Upper lobe of left lung (tissue), 6 donors: Measurements from ENCODE around the gene RERE. TPM values are rescaled to one million over a fixed set of nuclear protein-coding genes. Genes with fewer than 3 reads are reported as not detected.
A peak's percentile ranks its signal among the peaks of the same experiment; 100 is the strongest.

Experiments
- ATAC-seq, 2 donors: fragments of 200-7000 bp; cut with Tn5 transposase; one replicate each; pipeline ENCODE4 v1.9.1; 2022; ENCODE audit warnings: mild to moderate bottlenecking in 2 of 2, moderate library complexity in 2 of 2; ENCODE audit not compliant: low FRiP score in 2 of 2
- DNase-seq, 2 donors: peaks; one replicate each; pipeline ENCODE4 v3.0.0-alpha.2; 2019 to 2020
- H3K27ac ChIP-seq, 4 donors: fragments of 200-600 bp; sonication (generic); one replicate each; pipeline ENCODE4 v1.5.1; 2016 to 2019
- H3K27me3 ChIP-seq, 4 donors: fragments of 200-600 bp; sonication (generic); one replicate each; pipeline ENCODE4 v1.5.1; 2017 to 2019
- H3K36me3 ChIP-seq, 4 donors: fragments of 200-600 bp; sonication (generic); one replicate each; pipeline ENCODE4 v1.5.1; 2016 to 2019
- H3K4me1 ChIP-seq, 4 donors: fragments of 200-600 bp; sonication (generic); one replicate each; pipeline ENCODE4 v1.5.1; 2018 to 2019
- H3K4me3 ChIP-seq, 4 donors: fragments of 200-600 bp; sonication (generic); one replicate each; pipeline ENCODE4 v1.5.1; 2017 to 2019; ENCODE audit warnings: mild to moderate bottlenecking in 2 of 4, moderate library complexity in 1 of 4
- H3K9me3 ChIP-seq, 4 donors: fragments of 200-600 bp; sonication (generic); one replicate each; pipeline ENCODE4 v1.5.1; 2018 to 2019
- EP300 ChIP-seq, 4 donors: sonication (generic); formaldehyde crosslinking; IDR thresholded peaks; one replicate each; pipeline ENCODE4 v1.5.1; 2017; ENCODE audit warnings: antibody characterized with exemption in 4 of 4, control low read depth in 2 of 4
- POLR2A ChIP-seq, 4 donors: fragments of 450-650 bp; IDR thresholded peaks; one replicate each; pipeline ENCODE4 v1.5.1; 2016 to 2017; ENCODE audit warnings: antibody characterized with exemption in 4 of 4, mild to moderate bottlenecking in 2 of 4
- POLR2AphosphoS5 ChIP-seq, 2 donors: sonication (generic); formaldehyde crosslinking; IDR thresholded peaks; one replicate each; pipeline ENCODE4 v1.5.1; 2017; ENCODE audit warnings: antibody characterized with exemption in 2 of 2
- WGBS, 2 donors: methylation state at CpG; one replicate each; pipeline ENCODE4 v1.1.5; 2017 to 2018; 5-methylcytosine and 5-hydroxymethylcytosine counted together
- total RNA-seq, 6 donors: library from RNA; depleted of rRNA in 4 of 6; stranded (reverse); fragments of >200 nt in 4 of 6; gene quantifications; one replicate each; pipeline versions ENCODE4 v1.1.0 to v1.2.1, GENCODE V29; 2016 to 2021
- TF ChIP-seq, protein P1 (sequence below), 6 experiments: fragments of 450-650 bp in 4 of 6; fragments of 200-600 bp in 2 of 6; sonication (generic) in 2 of 6; IDR thresholded peaks; one replicate each; pipeline ENCODE4 v1.5.1; 2016 to 2019; ENCODE audit warnings: antibody characterized with exemption in 6 of 6
- donor health status: DM: no; HTN: no; CAD: no; lungs with moderate emphysema.
- donor health status: DM: no; HTN: yes; CAD: no; lungs with severe emphysema.

RERE gene
- total RNA-seq, 6 donors from 2014 or later, result 75.5 to 222 (median 104) TPM

DNA sequence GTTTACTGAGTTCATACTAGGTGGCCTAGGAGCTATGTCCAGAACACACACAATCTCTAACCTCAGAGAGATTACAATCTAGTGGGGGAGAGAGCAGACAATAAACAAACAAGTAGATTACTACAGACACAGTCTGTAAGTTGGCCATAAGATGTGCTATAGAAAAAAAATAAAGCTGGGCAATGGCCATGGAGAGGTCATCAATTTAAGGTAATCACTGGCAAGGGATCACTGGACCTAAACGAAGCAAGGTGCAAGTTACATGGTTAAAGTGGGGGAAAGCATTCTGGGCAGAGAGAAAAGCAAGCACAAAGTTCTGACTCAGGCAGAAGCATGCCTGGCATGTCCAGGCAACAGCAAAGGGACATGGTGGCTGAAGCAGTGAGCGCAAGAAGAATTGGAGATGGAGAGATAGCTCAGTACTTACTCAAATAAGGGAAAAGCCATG is 147.0 kb downstream of the RERE start:
- 61 to 81% methylated on average over 2 of the region's 2 CpGs for WGBS, 2 donors
- no peaks in the 10 kb centered on the region for H3K36me3 ChIP-seq
- no peaks in the 10 kb centered on the region for H3K9me3 ChIP-seq
- no peak overlapping the region for H3K4me3 ChIP-seq
- no peak for ATAC-seq
- TF ChIP-seq POLR2A (IDR thresholded peaks at IDR 0.05) (no peak), POLR2AphosphoS5 (IDR thresholded peaks at IDR 0.05) (no peak), EP300 (IDR thresholded peaks at IDR 0.05) (no peak)
- TF ChIP-seq, protein P1, sequence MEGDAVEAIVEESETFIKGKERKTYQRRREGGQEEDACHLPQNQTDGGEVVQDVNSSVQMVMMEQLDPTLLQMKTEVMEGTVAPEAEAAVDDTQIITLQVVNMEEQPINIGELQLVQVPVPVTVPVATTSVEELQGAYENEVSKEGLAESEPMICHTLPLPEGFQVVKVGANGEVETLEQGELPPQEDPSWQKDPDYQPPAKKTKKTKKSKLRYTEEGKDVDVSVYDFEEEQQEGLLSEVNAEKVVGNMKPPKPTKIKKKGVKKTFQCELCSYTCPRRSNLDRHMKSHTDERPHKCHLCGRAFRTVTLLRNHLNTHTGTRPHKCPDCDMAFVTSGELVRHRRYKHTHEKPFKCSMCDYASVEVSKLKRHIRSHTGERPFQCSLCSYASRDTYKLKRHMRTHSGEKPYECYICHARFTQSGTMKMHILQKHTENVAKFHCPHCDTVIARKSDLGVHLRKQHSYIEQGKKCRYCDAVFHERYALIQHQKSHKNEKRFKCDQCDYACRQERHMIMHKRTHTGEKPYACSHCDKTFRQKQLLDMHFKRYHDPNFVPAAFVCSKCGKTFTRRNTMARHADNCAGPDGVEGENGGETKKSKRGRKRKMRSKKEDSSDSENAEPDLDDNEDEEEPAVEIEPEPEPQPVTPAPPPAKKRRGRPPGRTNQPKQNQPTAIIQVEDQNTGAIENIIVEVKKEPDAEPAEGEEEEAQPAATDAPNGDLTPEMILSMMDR (IDR thresholded peaks at IDR 0.05), result no peak
- DNase-seq, result no peak
- no peaks in the 10 kb centered on the region for H3K27me3 ChIP-seq
- H3K27ac ChIP-seq, result peak overlapping the region in 1 of 4 donors; percentile 18
- H3K4me1 ChIP-seq, result peaks cover 25 to 58% (median 44%) of the 10 kb centered on the region in 4 donors

DNA sequence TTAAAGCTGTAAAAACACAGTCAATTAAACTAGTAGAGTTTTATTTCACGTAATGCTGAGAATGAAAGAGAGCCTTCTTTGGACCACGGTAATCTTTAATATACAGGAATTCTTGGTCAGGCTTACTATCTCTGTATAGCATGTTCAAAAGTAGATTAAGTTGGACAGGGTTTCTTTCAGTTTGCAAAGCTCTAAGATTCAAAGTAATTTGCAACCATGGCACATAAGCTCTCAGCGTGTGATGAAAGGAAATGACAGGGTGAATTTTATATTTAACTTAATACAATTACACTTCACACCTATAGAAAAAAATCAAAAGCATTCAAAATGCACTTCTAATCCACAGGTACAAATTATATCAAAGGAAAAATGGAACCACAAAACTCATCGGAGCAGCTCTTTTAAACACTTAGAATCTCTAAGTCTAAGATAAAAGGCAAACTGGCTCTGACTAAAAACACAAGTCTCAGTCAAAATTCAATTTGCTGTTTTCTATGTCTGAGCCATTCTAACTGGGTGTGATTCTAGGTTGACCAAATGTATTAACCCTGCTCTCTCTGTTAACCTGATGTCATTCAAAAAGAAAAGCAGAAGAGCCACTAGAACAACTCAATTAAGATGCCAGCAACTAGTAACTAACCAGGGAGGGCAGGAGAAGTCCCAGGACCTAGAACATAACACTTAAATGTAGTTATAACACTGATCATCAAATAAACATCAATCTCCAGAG is 147.7 kb downstream of the RERE start:
- TF ChIP-seq, protein P1 (IDR thresholded peaks at IDR 0.05), result no peak
- TF ChIP-seq EP300 (IDR thresholded peaks at IDR 0.05) (no peak), POLR2AphosphoS5 (IDR thresholded peaks at IDR 0.05) (no peak), POLR2A (IDR thresholded peaks at IDR 0.05) (no peak)
- H3K9me3 ChIP-seq, result no peaks in the 10 kb centered on the region
- H3K27me3 ChIP-seq, result no peaks in the 10 kb centered on the region
- DNase-seq, result no peak
- no peaks in the 10 kb centered on the region for H3K36me3 ChIP-seq
- 61 to 67% methylated on average over 4 of the region's 4 CpGs for WGBS, 2 donors
- H3K4me1 ChIP-seq, result peaks cover 31 to 63% (median 49%) of the 10 kb centered on the region in 4 donors
- H3K27ac ChIP-seq, result peak overlapping the region in 1 of 4 donors; percentile 18
- ATAC-seq, result no peak
- no peak overlapping the region for H3K4me3 ChIP-seq

DNA sequence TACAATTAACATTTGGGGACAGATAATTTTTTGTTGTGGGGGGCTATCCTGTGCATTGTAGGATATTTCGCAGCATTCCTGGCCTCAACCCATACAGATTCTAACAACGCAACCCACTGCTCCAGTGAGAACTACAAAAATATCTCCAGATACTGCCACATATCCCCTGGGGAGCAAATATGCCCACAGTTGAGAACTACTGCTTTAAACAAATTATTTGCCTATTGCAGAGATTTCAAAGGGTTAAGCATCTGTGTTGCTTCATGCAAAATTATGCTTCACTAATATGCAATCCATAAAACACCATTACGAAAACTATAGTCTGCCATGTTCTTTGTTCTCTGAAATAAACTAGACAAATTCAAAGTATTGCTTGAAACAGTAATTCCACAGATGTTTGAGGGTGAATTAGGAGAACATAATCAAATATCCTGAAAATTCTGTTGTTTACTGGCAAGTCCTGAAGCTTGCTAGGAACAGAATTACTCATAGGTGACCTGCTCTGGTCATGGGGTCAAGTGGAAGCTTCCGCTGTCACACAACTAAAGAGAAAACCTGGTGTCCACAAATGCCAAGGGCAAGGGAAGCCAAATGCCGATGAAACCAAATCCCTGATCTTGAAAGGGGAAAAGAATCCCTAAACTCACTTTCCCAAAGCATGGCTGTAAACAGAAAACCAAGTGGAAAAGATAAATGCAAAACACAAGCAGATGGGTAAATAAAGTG is 149.4 kb downstream of the RERE start:
- DNase-seq, result peak in 1 of 2 donors; percentile 44
- Histone ChIP-seq H3K27ac (no peak overlapping the region), H3K4me3 (no peak overlapping the region), H3K27me3 (no peaks in the 10 kb centered on the region), H3K4me1 (peaks cover 47 to 75% (median 62%) of the 10 kb centered on the region in 4 donors), H3K9me3 (no peaks in the 10 kb centered on the region), H3K36me3 (no peaks in the 10 kb centered on the region)
- 76 to 78% methylated on average over 5 of the region's 5 CpGs for WGBS, 2 donors
- no peak for ATAC-seq
- TF ChIP-seq EP300 (IDR thresholded peaks at IDR 0.05) (no peak), POLR2AphosphoS5 (IDR thresholded peaks at IDR 0.05) (peak in 1 of 2 donors; percentile 42)

GRCh38 chr1:8666389-8667167 is 150.9 kb downstream of the RERE start:
- Histone ChIP-seq H3K36me3 (no peaks in the 10 kb centered on the region), H3K9me3 (no peaks in the 10 kb centered on the region), H3K4me3 (no peak overlapping the region), H3K4me1 (peaks cover 52 to 87% (median 74%) of the 10 kb centered on the region in 4 donors), H3K27me3 (no peaks in the 10 kb centered on the region), H3K27ac (no peak overlapping the region)
- no peak for TF ChIP-seq POLR2A (IDR thresholded peaks at IDR 0.05)
- no peak for TF ChIP-seq EP300 (IDR thresholded peaks at IDR 0.05)
- TF ChIP-seq, protein P1 (IDR thresholded peaks at IDR 0.05), result no peak
- no peak for TF ChIP-seq POLR2AphosphoS5 (IDR thresholded peaks at IDR 0.05)
- WGBS, 2 donors, result 41 to 45% methylated on average over 5 of the region's 5 CpGs
- no peak for ATAC-seq
- DNase-seq, result no peak

DNA sequence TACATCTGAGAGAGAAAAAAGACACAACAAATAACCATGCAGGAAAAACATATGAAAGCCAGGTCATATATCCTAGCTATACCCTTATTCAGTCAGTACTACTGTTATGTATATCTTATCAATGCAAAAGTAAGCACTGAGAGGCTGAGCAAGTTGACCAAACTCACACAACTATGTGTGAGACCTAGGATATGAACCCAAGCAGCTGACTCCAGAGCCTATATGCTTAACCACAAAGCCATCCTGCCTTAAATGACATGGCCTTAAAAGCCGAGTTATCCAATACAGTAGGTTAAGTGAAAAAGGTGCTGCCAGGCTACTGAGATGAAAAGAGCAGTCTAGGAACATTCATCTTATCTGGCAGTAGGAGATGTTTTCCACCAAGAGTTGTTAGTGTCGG is 151.6 kb downstream of the RERE start:
- WGBS, 2 donors, result 55 to 70% methylated on average over 2 of the region's 2 CpGs
- no peak for DNase-seq

More for the DNA sequence above, 151.6 kb downstream of the RERE start:
- Histone ChIP-seq H3K36me3 (no peaks in the 10 kb centered on the region), H3K4me1 (peaks cover 54 to 87% (median 76%) of the 10 kb centered on the region in 4 donors), H3K9me3 (no peaks in the 10 kb centered on the region), H3K27me3 (no peaks in the 10 kb centered on the region), H3K27ac (no peak overlapping the region), H3K4me3 (no peak overlapping the region)
- TF ChIP-seq, protein P1 (IDR thresholded peaks at IDR 0.05), result no peak
- TF ChIP-seq EP300 (IDR thresholded peaks at IDR 0.05) (no peak), POLR2AphosphoS5 (IDR thresholded peaks at IDR 0.05) (no peak), POLR2A (IDR thresholded peaks at IDR 0.05) (no peak)
- no peak for ATAC-seq
